NCI-H510A treated with DMSO at 0.1 percent for 48 hours (cell line): ENCODE results near the gene GATA2.

ENCODE experiments used
- DNase-seq: peaks from one replicate; lab custom pipeline; 2025; lab: John Stamatoyannopoulos, UW

Gene GATA2

DNA sequence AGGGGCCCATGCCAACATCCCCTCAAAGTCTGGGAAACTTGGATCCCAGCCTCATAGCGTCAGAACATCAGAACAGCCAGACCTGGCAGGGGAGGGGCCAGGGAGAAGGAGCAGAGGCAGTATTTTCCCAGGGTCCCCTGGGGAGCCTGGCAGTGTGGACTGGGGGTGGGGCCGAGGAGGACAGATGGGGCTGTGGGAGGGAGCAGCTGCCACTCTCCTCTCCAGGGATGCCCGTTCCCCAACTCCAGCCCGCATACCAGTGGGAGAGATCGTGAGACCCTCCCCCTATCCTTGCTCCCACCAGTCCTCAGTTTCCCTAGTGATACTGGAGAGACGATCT, 19.9 kb downstream of the GATA2 start:
- DNase-seq = no peak

DNA sequence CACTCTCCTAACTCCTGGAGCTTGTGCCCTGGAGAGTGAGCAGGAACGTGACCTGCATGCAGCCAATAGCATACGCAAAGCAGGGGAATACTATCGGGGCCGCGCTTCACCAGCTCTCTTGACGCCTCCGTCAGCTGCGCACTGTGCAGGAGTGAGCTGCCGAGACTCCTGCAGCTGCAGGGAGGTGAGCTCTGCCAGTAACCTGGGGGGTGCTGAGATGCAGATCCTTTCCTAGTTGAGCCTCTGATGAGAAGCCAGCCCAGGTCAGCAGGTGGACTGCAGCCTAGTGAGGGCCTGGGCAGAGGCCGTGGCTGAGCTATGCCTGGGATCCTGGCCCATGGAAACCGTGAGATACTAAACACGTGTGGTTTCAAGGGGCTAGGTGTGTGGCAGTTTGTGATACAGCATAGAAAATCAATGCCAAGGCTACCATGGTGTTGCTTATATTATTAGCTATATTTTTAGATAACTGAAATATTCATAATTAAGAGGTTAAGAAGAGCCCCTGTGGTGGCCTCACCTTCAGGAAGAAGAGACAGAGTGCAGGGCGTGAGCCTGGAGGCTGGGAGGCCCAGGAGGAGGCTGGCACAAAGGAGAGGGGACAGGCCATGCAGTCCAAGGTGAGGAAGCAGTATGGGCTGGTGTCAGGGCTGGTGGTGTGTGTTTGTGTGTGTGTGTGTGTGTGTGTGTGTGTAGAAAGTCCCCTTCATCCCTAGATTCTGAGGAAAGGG, 20.4 kb downstream of the GATA2 start:
- no peak for DNase-seq

DNA sequence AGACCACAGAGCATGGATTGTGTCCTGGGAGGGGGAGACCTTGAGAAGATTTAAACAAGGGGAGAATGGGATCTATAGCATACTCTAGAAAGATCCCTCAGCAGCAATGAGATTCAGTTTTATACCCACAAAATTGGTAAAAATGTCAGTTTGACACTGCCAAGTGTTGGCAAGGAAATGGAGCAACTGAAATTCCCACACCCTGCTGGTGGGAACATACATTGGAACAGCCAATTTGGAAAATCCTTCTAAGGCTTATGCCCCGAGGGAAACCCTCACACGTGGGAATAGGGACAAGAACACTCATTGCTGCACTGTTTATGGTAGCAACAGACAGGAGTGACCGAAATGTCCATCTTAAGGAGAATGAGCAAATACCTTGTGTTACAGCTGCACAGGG, 21.3 kb downstream of the GATA2 start:
- DNase-seq = no peak

DNA sequence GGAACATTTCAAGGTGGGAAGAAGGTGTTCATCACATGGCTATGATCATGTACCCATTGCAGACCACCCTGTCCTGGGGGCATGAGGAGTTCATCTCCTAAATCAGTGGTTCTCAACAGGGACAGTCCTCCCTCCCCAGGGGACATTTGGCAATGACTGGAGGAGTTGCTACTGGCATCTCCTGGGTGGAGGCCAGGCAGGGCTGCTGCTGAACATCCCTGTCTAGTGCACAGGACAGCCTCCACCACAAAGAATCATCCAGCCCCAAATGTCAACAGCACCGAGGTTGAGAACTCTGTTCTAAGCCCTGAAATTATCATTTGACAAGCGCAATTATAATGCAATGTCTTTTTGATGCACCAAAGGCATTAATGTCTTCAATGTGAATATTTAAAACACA, 21.9 kb downstream of the GATA2 start:
- DNase-seq = no peak

DNA sequence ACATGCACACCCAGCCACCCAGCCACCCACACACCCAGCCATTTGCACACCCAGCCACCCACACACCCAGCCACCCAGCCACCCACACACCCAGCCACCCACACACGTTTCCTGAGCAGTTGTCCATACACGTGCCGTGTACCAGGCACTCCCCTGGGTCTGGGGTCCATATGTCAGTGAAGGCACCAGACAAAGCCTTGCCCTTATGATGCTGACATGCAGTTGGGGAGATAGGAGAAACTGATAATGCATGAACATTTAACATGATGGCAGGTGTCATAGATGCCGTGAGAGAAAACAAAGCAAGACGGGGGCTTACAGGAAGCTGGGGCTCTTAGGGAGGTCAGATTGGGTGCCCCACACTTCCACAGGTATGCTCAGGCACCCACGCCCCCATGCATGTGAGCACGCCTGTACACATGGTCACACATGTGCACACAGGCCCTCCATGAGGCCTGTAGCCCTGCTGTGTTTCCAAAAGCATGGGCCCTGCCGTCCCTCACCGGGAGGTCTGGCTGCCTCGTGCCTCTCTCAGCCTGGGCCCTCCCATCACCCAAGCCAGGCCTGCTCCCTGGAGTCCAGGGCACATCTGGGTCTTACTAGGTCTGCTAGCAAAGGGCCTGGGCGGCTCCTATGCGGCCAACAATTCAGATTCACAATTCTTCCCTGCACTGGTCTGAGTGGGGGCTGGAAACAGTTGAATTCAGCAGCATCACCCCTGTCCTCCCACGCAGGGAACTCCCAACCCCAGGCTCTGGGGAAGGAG, 22.7 kb downstream of the GATA2 start:
- DNase-seq = no peak

DNA sequence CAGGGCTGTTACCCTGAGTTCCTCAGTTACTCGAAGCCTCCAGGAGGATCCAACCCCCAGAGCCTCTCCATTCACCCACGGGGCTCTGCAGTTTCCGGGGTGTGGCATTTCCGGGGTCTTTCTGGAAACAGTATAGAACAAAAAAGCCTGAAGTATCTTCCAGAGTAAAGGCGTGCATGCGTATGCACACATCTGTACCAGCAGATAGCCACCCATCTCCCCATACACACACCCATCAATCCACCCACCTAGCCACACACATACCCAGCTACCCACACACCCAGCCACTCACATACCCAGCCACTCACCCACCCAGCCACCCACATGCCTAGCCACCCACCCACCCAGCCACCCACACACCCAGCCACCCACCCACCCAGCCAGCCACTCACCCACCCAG, 23.4 kb downstream of the GATA2 start:
- DNase-seq = no peak

DNA sequence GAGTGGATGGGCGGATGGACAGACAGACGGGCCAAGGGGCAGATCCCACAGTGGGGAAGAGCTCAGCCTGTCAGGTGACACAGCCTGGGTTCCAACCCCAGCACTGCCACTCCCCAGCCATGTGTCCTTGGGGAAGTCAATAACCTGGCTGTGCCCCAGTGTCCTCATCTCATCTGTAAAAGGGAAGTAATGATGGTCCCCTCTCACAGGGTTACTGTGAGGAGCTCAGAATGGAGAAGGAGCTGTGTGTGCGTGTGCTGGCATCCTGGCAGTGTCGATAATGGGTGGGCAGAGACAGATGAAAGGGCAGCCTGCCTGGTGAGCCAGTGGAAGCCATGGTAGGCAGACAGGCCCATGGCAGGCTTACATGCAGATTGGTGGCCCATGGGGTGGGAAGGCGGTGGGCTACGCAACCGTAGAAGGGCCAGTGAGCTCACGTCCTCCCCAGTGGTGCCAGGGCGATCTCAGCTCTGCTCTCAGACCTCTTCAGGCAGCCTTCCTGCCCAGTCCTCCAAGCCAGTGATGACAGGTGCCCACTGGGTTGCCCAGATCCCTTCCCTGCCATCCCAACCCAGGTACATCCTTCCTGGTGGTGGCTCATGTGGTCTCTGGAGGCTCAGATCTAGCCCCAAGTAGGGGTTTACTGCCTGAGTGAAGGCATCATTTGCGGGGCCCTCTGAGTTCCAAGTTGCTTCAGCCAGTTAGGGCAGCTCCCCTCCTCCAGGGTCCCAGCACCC, 24.0 kb downstream of the GATA2 start:
- no peak for DNase-seq

DNA sequence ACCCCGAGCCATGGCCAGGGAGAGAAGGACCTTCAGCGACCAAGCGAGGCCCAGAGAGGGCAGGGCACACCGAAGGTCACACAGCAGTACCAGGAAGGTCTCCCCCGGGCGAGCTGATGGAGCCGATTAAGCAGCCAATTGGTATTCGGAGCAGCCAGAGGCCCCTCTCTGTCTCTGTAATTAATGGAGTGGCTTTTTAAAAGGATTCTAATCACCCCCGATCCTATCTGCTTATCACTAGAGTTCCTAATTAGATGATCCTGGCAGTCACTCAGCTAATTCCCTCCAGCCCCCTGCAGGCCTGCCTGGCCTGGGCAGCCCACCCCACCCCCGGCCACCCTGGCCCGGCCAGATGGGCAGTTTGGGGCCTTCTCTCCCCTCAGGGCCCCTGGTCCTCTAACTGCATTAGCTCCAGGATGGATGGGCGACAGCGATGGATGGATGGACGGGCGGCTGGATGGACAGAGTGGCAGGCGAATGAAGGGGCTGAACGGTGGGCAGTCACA, 24.7 kb downstream of the GATA2 start:
- no peak for DNase-seq

DNA sequence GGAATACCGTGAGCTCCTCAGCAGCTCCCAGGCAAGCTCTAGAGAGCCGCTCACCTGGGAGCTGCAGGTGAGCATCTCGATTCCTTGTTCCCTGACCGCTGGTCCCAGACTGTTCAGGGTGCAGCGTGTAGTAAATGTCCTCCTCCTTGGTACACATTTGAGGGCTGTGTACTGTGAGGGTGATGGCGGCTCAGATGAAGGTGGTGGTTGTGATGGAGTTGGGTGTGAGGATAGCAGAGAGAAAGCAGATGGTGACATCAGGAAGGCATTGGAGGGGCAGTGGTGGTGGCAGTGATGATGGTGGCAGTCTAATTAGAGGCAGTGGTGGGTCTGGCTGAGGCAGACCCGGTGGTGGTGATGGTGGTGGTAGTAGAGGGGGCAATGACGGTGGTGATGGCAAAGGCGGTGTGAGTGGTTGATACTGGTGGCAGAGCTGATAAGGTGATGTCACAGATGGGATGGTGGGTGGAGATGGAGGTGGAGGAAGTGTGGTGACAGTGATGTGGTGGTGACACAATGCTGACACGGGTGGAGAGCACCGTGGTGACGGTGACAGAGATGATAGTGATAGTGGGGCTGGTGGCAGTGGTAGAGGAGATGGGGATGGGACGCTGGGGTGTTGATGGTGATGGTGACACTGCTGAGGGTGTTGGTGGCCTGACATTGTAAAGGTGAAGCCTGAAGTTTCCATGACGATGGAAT, 26.0 kb downstream of the GATA2 start, which contains the start of gene DNAJB8:
TSS of gene DNAJB8 (minus strand) at position 51 of the 702 bp plus-strand sequence. CDS start 3,645 bp downstream, outside the sequence.
- no peak for DNase-seq

DNA sequence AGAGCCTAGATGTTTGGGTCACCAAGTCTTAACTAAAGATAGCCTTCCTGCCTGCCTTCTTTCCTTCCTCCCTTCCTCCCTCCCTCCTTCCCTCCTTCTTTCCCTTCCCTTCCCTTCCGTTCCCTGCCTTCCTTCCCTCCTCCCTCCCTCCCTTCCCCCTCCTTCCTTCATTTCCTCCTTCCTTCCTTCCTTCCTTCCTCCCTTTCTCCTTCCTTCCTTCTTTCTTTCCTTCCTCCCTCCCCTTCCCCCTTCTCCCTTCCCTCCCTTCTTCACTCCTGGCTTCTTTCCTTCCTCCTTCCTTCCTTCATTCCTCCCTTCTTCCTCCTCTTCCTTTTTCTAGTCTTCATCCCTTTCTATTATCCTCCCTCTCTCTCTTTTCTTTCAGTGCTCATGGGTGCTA, 28.3 kb downstream of the GATA2 start:
- no peak for DNase-seq

DNA sequence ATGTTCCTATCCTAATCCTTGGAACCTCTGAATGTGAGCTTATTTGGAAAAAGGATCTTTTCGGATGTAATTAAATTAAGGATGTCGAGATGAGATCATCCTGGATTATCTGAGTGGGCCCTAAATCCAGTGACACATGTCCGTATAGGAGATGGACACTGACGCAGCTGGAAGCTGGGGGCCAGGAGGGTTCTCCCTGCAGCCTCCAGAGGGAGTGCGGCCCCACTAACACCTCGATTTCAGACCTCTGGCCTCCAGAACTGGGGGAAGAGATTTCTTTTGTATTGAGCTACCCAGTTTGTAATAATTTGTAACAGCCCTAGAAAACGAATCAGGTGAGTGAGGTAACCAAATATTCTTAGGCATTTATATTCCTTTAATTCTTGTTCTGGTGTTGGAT, 28.8 kb downstream of the GATA2 start:
- no peak for DNase-seq

DNA sequence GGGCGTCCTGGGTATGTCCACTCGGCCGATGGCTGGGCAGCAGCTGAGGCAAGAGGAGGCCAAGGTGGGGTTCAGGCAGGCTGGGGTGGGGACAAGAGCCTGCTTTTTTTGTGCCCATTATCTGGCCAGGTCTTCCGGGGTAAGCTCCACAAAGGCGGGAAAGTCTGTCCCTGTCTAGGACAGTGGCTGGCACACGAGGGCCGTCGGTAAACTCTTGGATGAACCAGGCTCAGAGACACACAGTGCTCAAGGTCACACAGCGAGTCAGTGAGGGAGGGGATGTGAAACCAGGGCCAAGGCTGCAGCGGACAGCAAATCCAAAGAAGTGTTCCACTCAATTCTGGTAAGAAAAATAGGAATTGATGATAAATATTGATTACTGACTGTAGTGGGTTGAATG, 29.2 kb downstream of the GATA2 start:
- no peak for DNase-seq

DNA sequence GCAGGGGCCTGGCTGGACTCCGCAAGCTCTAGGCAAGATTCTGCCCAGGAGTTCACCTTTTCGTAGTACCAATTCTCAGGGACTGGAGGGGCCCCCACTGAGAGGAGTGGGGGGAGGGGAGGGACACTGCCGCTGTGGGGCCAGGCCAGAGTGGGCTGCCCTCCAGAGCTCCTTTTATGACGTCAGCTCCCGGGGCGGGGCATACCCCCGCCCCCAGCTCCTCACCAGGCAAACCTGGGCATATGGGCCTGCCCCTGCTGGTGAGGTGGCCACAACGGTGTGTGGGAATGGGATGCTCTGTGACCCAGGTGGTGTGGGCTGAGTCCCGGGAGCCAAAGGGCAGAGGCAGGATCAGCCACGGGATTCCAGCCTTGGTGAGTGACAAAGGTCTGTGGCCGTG, 29.6 kb downstream of the GATA2 start:
- DNase-seq = no peak

DNA sequence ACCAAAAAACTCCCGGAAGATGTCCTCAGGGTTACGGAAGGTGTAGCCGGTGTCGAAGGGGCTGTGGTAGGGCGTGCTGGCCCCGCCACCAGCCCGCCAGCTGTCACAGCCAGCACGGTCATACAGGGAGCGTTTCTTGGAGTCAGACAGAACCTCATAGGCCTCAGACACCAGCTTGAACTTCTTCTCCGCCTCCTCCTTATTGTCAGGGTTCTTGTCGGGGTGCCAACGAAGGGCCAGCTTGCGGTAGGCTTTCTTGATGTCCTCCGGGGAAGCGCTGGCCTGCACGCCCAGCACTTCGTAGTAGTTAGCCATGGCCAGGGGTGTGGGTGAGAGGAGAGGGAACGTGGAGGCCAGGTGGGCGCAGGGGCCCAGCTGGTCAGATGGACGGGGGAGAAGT, 30.1 kb downstream of the GATA2 start:
- no peak for DNase-seq

DNA sequence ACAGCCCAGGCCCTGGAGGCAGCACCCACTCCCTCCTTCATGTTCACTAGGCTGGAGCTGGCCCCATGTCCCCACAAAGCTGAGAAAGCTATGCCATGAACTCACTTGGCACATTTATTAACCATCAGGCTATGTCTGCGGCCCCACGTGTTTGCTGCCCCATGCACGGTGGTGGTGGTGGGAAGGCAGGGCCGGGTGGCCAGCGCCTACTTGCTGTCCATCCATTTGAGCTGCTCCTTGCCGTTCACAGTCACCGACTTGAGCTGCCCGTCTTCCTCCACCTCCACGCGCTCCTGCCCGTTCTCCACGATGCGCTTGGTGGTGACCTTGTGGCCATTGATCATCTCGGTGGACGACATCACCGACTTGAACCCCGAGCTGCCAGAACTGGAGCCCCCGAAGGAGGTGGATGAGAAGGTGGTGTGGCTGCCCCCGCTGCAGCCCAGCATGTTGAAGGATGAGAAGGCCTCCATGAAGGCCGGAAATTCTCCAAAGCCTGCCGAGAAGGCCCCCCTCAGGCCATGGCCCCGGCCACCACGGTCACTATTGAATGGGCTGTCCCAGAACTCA, 30.6 kb downstream of the GATA2 start:
- DNase-seq = no peak

DNA sequence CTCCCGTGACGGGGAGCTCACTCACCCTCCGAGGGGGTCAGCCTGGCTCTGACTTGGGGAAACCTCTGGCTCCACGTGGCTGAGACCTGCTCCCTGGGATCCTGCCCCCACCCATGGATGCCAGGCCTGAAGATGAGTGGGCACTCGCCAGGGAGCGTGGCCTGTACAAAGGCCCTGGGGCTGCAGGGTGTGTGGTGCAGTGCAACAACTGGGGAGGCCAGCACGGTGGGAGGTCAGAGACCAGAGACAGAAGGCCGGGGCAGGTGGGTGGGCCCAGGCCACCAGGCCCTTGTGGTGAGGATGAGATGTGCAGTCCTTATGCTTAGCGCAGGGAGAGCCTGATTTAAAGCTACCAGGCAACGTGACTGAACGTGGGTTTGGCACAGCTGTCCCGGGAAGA, 31.3 kb downstream of the GATA2 start:
- DNase-seq = no peak

DNA sequence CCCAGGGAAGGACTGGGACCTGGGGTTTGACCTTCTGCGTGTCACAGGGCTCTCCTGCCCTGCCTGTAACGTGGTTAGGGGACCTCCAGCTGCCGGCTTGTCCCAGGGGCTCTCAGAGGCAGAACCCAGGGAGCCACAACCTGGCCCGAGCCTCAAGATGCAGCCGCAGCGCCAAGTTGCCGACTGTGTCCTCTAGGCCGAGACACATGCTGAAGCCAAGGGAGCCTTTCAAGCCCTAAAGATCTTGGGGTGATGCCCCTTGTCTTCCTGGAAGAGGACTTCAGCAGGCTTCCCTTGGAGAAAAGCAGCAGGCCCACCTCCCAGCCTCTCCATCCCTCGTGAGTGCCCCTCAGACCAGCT, 33.6 kb downstream of the GATA2 start:
- DNase-seq = no peak

DNA sequence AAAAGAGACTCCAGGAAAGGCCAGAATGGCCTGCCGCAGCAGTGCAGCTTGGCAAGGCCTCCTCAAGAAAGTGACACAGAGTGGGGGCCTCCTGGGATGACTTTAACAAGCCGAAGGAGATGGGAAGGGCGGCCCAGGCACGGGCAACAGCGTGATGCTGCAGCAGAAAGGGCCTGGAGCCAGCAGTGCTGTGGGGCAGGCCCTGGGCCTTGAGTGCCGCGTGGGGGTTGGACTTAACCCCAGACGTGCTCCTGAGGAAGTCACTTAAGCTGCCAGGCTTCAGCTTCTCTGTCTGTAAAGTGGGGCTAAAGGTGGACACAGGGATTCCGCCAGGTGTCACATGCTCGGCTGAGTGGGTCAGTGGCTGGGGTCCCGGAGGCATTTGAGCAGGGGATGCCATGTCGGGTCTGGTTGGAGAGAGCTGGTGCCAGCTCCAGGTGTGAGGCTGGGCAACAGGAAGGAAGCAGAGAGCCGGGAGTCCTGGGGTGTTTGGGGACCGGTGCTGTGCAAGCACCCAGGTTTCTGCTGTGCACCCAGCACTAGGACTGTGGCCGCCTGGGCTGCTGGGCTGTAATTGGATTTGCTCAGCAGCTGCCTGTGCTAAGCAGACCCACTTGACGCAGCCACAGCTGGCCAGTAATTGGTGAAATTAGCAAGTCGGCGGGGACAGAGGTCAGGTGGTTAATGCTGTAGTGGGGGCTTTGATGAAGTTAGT, 34.1 kb downstream of the GATA2 start:
- no peak for DNase-seq

DNA sequence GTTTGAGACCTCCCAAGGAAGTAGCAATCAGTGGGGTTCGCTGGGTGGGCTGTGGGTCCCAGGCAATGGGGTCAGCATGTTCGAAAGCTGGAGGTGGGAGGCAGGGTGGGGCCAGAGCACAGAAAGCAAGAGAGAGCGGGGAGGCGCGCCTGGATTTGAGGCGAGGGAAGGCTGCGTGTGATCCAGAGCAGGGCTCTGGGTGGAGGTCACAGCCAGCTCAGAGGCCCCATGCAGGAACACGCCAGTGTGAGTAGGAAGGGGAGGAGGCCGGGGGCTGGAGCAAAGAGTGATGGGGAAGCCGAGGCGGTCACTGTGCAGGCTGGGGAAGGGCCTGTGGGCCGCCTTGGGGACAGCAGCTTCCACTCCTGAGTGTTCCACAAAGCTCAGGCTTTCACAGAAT, 35.1 kb downstream of the GATA2 start:
- DNase-seq = no peak

DNA sequence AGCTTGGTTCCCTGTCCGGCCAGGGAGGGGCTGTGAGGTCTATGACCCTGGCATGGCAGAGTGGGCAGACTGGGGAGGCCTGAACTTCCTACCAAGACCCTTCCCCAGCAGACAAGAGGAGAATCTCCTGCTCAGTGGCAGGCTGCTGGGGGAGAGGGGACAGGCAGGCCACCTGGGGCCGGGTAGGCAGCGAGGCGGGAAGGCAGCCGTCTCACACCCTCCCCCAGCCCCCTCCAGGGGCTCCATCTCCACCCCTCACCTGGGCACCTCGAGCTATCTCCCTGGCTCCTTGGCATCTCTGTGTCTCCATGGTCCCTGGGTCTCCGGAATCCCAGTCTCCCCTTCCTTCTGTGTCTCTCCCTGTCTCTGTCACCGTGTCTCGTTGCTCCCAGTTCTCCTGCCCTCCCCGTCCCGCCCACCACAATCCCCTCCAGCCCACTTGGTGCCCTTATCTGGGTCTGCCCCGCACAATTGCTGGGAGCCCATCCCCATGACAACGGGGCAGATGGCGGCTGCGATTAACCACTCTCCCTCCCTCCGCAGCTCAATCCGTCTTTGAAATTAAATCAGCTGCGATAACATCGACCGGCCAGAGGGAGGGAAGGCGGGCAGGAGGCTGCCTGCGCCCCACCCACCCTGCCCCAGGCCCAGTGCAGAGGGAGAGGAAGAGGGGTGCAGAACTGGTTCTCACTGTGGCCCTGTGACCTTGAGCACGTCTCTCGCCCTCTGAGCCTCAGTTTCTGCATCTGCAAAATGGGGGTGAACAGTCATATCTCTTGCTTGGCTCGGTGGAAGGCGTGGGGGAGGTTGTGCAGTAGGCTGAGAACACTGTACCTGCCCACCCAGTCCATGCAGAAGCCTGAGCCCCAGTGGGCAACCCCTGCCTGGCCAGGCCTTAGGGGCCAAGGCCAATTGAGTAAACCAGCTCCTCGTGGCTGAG, 36.0 kb downstream of the GATA2 start:
- no peak for DNase-seq
